NCI-H526 treated with DMSO at 0.1 percent for 48 hours (cell line): Measurements from ENCODE around the gene SLC16A7.
"Not testable (repeated sequence)": the region's sequence is repeated elsewhere in the genome, so short reads cannot be mapped to it uniquely, and the experiment has no call there.

Experiments used
- DNase-seq: peaks from one replicate; lab custom pipeline; 2025; lab: John Stamatoyannopoulos, UW

The SLC16A7 gene

GRCh38 chr12:59736359-59736758 is 140.5 kb downstream of the SLC16A7 start:
- no peak for DNase-seq

DNA sequence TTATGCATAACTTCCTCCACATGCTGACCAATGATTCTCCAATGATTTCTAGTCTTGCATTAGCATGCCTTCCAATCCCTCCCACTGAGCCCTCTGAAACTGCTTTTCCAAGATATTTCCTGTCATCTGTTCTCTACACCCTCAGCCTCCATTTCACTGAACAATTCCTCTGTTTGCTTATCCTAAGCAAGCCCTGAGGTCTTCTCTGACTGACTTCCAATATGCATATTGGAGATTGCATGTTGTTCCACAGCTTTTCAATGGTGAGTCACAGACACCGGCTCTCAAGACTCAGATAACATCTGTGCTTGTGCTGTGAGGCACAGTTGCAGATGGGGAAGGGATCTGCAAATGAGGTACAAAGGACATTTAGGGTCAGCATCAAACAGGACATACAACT is 141.0 kb downstream of the SLC16A7 start:
- DNase-seq = no peak

- DNase-seq = no peak
These were observed 142.1 kb downstream of the SLC16A7 start for GRCh38 chr12:59737725-59738463.

GRCh38 chr12:59742841-59743240 is 147.0 kb downstream of the SLC16A7 start:
- DNase-seq = no peak

- DNase-seq = no peak
These were observed 148.7 kb downstream of the SLC16A7 start for GRCh38 chr12:59744564-59744963.

DNA sequence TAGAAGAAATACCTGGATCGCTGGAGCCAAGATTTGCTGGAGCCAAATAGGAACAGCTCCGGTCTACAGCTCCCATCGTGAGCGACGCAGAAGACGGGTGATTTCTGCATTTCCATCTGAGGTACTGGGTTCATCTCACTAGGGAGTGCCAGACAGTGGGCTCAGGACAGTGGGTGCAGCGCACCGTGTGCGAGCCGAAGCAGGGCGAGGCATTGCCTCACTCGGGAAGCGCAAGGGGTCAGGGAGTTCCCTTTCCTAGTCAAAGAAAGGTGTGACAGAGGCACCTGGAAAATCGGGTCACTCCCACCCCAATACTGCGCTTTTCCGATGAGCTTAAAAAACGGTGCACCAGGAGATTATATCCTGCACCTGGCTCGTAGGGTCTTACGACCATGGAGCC is 155.3 kb downstream of the SLC16A7 start:
- DNase-seq = not testable (repeated sequence)

GRCh38 chr12:59761542-59761941 is 165.7 kb downstream of the SLC16A7 start:
- DNase-seq = no peak

DNA sequence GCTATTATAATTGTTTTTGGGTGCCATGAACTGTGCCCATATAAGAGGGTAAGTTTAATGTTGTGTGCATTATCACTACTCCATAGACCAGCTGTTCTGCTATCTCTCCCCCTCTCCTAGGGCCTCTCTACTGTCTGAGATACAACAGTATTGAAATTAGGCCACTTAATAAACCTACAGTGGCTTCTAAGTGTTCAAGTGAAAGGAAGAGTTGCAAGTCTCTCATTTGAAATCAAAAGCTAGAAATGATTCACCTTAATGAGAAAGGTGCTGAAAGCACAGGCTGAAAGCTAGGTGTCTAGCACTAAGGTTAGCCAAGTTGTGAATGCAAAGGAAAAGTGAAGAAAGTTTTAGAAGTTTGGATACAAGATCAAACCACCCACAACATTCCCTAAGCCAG is 168.0 kb downstream of the SLC16A7 start:
- no peak for DNase-seq

DNA sequence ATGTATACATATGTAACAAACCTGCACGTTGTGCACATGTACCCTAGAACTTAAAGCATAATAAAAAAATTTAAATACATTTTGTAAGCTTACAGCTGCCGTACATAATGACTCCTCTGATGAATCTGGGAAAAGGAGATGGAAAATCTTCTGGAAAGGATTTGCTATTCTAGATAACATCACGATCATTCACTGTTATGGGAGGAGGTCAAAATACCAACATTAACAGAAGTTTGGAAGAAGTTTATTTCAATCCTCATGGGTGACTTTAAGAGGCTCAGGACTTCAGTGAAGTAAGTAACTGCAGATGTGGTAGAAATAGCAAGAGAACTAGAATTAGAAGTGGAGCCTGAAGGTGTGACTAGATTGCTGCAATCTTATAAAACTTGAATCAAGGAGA is 172.2 kb downstream of the SLC16A7 start:
- DNase-seq = no peak

- DNase-seq = no peak
These were observed 184.8 kb downstream of the SLC16A7 start for GRCh38 chr12:59780605-59781135.

- DNase-seq = no peak
These were observed 191.8 kb downstream of the SLC16A7 start for GRCh38 chr12:59787610-59788009.

GRCh38 chr12:59792647-59793046 is 196.8 kb downstream of the SLC16A7 start:
- DNase-seq = no peak

GRCh38 chr12:59803735-59804134 is 207.9 kb downstream of the SLC16A7 start:
- DNase-seq = no peak

DNA sequence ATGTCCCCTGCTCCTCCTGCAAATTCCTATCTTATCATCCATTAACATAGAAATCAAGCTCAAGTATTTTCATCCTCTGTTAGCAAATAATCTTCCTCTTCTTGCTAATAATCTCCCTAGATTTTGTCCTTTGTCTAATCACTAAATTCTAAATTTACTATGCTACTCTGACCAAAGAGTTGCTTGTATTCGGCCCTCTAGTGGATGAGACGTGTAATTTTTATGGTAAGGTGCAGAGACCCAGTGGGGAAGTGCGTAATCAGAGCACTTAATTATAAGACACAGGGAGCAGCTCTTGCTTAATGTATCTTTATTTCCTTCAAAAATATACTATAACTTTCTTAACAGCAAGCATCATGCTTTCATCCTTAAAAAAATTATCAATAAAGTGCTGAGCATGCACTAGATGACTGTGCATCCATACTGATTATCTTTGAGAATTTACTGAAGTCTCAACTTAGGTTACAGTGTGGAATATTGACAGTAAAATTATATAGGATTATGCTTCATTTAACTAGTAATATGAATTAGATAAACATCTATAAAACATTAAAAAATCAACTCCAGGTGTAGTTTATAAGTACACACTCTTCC is 212.6 kb downstream of the SLC16A7 start:
- peak; percentile 43 for DNase-seq

DNA sequence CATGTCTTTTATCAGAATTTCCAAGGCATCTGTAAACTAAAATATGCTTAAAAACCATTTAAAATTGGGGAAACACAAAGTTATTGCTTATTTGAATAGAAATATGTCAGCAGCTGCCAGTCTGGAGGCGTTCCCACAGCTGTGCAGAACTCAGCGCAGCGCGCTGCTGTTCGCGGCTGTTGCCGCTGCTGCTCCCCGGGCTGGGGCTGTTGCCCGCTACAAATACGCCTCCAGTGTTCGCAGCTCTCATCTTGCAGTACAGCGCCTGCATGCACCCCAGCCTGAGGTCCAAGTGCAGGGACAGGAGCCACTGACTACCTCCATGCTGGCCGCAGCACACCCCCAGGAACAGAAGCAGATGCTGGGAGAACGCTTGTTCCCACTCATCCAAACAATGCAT is 216.2 kb downstream of the SLC16A7 start:
- DNase-seq = no peak

DNA sequence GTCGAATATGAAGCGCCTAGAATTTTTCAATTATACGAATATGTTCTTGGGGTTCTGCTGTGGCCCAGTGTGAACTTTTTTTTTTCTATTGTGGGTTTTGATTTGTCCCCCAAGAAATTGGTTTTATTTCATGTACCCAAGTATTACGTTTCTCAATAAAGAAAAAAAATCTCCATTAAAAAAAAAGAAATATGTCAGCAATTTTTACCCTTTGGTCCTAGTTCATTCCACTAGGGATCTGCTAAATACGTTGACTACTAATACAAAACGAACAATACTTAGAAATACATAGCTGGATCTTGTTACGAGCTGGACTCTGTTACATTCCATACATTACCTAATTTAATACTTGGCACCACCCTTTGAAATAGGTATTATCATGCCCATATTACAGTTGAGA is 216.9 kb downstream of the SLC16A7 start:
- DNase-seq = no peak

DNA sequence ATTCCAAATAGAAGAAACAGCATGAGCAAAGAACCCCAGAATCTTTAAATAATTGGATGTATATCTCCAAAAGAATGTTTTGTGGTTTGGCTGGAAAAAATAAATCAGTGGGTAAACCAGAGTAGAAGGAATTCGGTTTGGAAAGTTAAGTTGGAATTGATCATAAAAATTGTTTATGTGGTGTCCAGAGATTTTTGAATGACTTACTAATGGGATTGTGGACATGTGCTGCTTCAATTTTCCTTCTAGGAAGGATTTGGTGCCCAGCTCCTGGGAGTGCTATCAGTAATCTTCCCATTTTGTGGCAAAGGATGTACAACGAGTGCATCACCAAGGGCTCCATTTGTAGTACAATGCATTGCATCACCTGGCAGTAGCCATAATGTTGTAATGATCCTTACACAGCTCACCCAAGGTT is 224.8 kb downstream of the SLC16A7 start:
- DNase-seq = no peak

- DNase-seq = no peak
These were observed 227.7 kb downstream of the SLC16A7 start for GRCh38 chr12:59823567-59823966.

DNA sequence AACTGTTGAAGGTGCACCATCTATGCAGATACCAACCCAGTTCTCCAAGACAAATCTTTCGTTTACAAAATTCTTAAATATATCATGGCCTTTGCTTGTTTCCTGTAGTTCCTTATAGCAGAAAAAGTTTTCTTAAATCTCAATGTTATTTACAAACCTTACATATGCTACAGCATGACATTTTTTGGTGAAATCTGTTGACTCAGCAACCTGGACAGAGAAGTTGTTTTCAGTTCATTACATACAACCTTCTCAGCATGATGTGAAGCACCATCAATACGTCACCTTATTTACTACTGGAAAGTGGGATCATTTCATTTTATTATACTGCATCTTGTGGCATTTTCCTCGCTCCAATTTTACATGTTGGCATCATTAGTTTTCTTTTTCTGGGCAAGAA is 231.9 kb downstream of the SLC16A7 start:
- no peak for DNase-seq

GRCh38 chr12:59828521-59828920 is 232.7 kb downstream of the SLC16A7 start:
- no peak for DNase-seq

- no peak for DNase-seq
These were observed 237.6 kb downstream of the SLC16A7 start for GRCh38 chr12:59833408-59833807.

DNA sequence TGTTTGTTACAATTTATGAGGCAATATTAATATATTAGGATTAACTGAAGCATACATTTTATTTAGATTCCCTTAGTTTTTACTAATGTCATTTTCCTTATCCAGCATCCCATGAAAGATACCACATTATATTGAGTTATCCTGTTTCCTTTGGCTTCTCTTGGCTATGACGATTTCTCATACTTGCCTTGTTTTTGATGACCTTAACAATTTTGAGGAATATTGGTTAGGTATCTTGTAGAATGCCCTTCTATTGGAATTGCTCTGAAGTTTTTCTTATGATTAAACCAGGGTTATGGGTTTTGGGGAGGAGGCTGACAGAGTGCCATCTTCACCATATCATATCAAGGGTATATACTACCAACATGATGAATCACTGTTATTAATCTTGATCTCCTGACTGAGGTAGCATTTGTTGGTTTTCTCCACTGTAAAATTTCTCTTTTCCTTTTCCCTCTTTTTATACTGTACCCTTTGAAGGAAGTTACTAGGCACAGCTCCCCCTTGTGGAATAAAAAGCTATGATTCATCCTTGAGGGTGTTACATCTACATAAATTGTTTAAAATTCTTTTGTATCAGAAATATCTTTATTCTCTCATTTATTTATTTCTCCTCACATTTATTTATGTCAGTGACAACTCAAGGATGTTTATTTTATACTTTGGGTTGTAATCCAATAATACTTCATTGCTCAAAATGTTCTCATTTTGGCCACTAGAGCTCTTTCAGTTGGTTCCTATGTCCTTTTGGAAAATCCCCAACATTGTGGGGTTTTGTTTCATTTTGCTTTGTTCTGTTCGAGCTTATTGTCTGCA is 239.0 kb downstream of the SLC16A7 start:
- no peak for DNase-seq
